Activated CD8-positive, alpha-beta T cell treated with anti-CD3 and anti-CD28 coated beads for 36 hours (primary cell): ENCODE measurements around the gene CAPG. TPM values are rescaled to one million over a fixed set of nuclear protein-coding genes. Genes with fewer than 3 reads are reported as not detected.

Experiments used
- ATAC-seq: fragments of 200-7000 bp; cut with Tn5 transposase; one replicate; pipeline ENCODE4 v1.10.0; 2021; ENCODE audit warnings: mild to moderate bottlenecking, moderate library complexity
- CTCF ChIA-PET: fragments of 350-600 bp; sonication (Branson Sonifier 250); formaldehyde crosslinking; loops from one replicate; lab custom pipeline; 2021; ENCODE audit warnings: antibody characterized with exemption; lab: Charles Lee
- POLR2A ChIA-PET: fragments of 350-600 bp; sonication (Branson Sonifier 250); formaldehyde crosslinking; loops from one replicate; lab custom pipeline; 2021; ENCODE audit warnings: antibody characterized with exemption; lab: Charles Lee
- DNase-seq: peaks from one replicate; pipeline ENCODE4 v3.0.0-alpha.2; 2020
- H3K27ac Mint-ChIP-seq: one replicate; pipeline ENCODE4 v1.8.0; 2021; ENCODE audit warnings: mild to moderate bottlenecking, mixed read lengths
- H3K27me3 Mint-ChIP-seq: one replicate; pipeline ENCODE4 v1.8.0; 2021; ENCODE audit warnings: mixed read lengths
- H3K36me3 Mint-ChIP-seq: one replicate; pipeline ENCODE4 v1.8.0; 2021; ENCODE audit warnings: low read depth, mixed read lengths
- H3K4me1 Mint-ChIP-seq: one replicate; pipeline ENCODE4 v1.8.0; 2021; ENCODE audit warnings: low read depth, mixed read lengths
- H3K4me3 Mint-ChIP-seq: one replicate; pipeline ENCODE4 v1.8.0; 2021; ENCODE audit warnings: mild to moderate bottlenecking, moderate library complexity, mixed read lengths
- H3K9me3 Mint-ChIP-seq: one replicate; pipeline ENCODE4 v1.8.0; 2021; ENCODE audit warnings: mixed read lengths
- CTCF ChIP-seq: fragments of 200-600 bp; IDR thresholded peaks from one replicate; pipeline ENCODE4 v1.8.0; 2022; ENCODE audit warnings: antibody characterized with exemption, mild to moderate bottlenecking
- intact Hi-C: fragments of 100-400 bp; cut with micrococcal nuclease; formaldehyde crosslinking; loops from one replicate; pipeline ENCODE4 v1.10.0; 2022
- total RNA-seq, 2 experiments: library from RNA; stranded (reverse); gene quantifications; one replicate each; pipeline ENCODE4 v1.2.3, GENCODE V29; 2021

CAPG gene
- total RNA-seq, 2 experiments from 2014 or later = 18.7 to 19.3 TPM

- no peaks in the 10 kb centered on the region for H3K9me3 Mint-ChIP-seq
- CTCF ChIA-PET = no interaction called here
- intact Hi-C loops = no loop called here
- ATAC-seq = no peak
- POLR2A ChIA-PET = no interaction called here
- no peak for DNase-seq
- H3K27ac Mint-ChIP-seq = no peak overlapping the region
- H3K27me3 Mint-ChIP-seq = no peaks in the 10 kb centered on the region
- TF ChIP-seq CTCF = no peak
- peaks cover 32% of the 10 kb centered on the region for H3K36me3 Mint-ChIP-seq
- peaks cover 5% of the 10 kb centered on the region for H3K4me1 Mint-ChIP-seq
- H3K4me3 Mint-ChIP-seq = no peak overlapping the region
These were observed 62.6 kb downstream of the CAPG start for GRCh38 chr2:85347599-85347998.

Other genes with a start within 250 kb of the CAPG start
- 10 to 100 TPM; 62.8 to 64.0 TPM for gene TGOLN2, start 82.4 kb downstream of the CAPG start, total RNA-seq
- gene RETSAT, start 55.8 kb downstream of the CAPG start, total RNA-seq = 10 to 100 TPM; 21.3 to 22.9 TPM
- 10 to 100 TPM; 11.8 to 13.0 TPM for gene ELMOD3, start 55.6 kb downstream of the CAPG start, total RNA-seq
- gene SH2D6, start 8.3 kb upstream of the CAPG start, total RNA-seq = under 1 TPM; 0.77 to 0.96 TPM
- 100 to 1,000 TPM; 276 to 282 TPM for gene MAT2A, start 128.8 kb upstream of the CAPG start, total RNA-seq
- gene GGCX, start 151.1 kb upstream of the CAPG start, total RNA-seq = 10 to 100 TPM; 14.6 to 16.7 TPM
- gene VAMP8, start 167.2 kb upstream of the CAPG start, total RNA-seq = 10 to 100 TPM; 84.5 to 91.1 TPM
- 10 to 100 TPM; 28.0 to 29.4 TPM for gene VAMP5, start 174.1 kb upstream of the CAPG start, total RNA-seq
- gene RNF181, start 185.4 kb upstream of the CAPG start, total RNA-seq = 100 to 1,000 TPM; 112 to 117 TPM
- 1 to 10 TPM; 1.0 to 1.2 TPM for gene TMEM150A, start 192.3 kb upstream of the CAPG start, total RNA-seq
- 10 to 100 TPM; 25.4 to 29.1 TPM for gene C2orf68, start 201.7 kb upstream of the CAPG start, total RNA-seq
- 10 to 100 TPM; 86.0 to 86.8 TPM for gene USP39, start 205.8 kb upstream of the CAPG start, total RNA-seq